Non-pigmented ciliary epithelial cell (primary cell): ENCODE results near the gene PSTPIP2.
"Not testable (repeated sequence)": the region's sequence is repeated elsewhere in the genome, so short reads cannot be mapped to it uniquely, and the experiment has no call there.

Experiments
- DNase-seq: peaks from one replicate; pipeline ENCODE4 v3.0.0-alpha.2; 2010; ENCODE audit warnings: low read depth

The PSTPIP2 gene

DNA sequence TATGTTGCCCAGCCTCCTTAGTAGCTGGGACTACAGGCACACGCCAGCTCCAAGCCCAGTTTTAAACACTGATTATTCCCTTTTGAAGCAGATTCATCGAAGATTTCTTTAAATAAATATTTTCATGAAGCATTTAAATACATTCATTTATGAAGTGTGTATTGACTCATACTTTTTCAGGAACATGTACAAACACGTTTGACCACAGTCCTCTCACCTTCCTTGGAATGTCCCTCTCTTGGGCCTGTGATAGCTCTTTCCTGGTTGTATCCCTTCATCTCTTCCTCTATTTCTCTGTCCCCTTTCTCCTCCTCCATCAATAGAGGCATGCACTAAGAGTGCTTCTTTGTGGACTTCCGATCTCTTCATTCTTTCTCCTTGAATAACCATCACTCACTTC is 2.5 kb downstream of the PSTPIP2 start:
- no peak for DNase-seq

DNA sequence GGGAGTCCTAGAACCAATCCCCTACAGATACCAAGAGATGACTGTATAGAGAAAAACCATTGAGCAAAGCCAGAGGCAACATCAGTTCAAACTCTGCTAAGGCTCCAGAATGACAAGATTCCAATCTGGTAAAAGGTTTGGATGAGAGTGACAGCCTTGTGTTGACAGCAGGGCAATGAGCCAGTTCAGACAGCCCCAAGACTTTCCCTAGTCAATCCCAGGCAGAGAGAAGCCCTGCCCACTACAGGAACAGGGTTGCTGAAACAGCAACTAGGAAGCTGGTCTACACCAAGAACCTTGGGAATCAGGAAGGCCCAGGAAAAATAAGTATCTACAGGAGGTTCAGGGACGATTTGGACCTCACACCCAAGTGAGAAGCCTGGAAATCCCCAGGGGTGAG is 3.3 kb downstream of the PSTPIP2 start:
- no peak for DNase-seq

DNA sequence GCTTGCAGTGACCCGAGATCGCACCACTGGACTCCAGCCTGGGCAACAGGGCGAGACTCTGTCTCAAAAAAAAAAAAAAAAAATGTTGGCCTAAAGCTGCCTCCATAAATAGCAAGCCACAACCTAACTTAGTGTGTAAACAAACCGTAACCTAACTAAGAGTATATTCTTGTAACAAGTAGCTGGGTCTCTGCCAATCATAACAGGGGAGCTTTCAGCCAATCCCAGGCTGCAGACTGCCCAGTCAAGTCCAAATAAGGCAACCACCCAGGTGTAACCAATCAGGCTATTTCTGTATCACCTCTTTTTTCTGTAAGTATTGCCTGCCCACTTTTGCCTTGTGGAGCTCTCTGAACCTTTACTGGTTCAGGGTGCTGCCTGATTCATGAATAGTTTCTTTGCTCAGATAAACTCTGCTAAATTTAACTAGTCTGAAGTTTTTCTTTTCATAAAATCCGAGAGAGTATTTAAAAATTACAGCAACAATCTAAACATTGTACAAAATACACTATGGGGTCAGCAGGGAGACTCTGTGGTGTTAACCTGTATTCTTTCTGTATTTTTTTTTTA is 4.5 kb downstream of the PSTPIP2 start:
- no peak for DNase-seq

DNA sequence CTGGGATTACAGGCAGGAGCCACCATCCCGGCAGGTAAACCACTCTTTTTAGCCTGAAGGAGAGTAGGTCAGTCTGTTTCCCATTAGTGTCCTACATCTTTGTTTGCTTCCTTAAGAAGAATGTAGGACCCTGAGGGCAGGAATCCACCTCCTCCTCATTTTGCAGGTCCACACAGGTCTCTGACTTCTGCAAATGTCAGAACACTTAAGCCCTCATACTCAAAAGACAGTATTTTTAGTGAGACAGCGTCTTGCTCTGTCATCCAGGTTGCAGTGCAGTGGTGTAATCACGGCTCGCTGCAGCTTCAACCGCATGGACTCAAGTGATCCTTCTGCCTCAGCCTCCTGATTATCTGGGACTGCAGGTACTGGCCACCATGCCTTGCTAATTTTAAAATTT is 9.3 kb downstream of the PSTPIP2 start:
- no peak for DNase-seq

DNA sequence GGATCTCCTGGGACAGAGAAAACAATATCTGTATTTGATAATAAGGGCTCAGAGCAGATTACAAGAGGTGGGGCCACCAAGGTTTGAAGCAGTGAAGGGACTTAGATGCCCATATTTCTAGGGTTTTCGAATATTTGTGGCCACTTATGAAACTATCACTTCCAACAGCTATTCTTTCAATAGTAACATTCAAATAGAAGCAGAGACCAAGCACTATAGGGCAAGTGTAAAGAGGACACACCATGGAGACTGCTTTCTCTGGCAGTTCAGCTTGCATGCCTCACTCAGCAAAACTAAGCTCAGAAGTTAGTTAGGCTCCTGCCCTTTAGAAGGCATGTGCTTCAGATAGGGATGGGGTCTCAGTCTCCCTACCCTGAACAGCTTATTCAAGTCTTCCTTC is 10.3 kb downstream of the PSTPIP2 start:
- DNase-seq, result no peak

DNA sequence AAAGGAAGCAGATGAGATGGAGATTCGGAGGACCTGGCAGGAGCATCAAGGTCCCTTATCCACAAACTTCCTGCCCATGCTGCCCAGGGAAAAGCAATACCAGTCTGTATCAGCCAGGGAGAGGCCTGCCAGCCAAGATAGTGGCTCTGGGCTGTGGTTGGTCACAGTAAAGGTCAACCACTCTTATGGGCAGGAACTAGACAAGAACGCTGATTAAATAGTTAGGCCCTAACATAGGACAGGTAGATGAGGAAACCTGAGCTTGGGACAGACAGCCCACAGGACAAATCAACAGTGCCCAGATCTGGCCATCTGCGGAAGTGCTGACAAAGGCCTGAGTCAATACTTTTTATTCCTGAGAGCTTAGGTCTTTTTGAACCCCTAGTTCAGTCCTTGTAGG is 10.7 kb downstream of the PSTPIP2 start:
- DNase-seq, result no peak

DNA sequence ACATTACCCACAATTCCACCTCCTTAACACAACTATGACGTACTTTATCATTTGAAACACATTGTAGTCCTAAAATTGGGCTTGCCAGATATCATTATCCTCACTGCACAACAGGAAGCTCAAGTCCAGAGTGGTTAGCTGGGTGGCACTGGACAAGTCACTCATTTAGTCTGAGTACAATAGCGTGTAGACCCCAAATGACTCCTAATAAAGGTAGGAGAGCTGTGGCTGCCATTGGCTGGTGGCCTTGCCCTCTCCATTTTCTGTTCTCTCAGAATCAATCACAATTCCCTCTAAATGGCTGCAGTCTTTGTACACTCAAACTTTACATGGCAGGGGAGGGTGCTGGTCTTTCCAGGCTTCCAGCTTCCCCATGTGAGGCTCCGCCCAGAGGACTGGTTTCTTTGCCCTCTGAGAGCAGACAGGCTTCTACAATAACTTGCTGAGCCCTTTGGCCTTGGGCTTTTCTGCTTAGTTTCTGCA is 11.7 kb downstream of the PSTPIP2 start:
- DNase-seq, result no peak

DNA sequence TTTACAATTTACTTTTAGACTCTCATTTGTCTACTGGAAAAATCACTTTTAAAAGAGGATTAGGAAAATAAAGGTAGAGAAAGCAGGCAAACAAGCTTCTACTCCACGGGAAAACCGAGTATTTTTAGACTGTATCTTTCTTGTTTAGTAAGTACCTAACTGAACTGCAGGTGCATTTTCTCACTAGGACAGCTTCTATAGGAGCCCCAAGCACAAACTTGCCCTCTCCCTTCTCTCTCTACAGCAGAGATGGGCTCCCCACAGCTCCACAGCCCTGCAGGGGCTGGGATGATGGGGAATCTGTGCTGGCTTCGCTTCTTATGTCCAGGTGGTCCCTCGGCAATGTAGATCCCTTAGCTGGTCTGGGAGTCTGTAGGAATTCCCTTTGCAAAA is 16.2 kb downstream of the PSTPIP2 start:
- DNase-seq, result no peak

DNA sequence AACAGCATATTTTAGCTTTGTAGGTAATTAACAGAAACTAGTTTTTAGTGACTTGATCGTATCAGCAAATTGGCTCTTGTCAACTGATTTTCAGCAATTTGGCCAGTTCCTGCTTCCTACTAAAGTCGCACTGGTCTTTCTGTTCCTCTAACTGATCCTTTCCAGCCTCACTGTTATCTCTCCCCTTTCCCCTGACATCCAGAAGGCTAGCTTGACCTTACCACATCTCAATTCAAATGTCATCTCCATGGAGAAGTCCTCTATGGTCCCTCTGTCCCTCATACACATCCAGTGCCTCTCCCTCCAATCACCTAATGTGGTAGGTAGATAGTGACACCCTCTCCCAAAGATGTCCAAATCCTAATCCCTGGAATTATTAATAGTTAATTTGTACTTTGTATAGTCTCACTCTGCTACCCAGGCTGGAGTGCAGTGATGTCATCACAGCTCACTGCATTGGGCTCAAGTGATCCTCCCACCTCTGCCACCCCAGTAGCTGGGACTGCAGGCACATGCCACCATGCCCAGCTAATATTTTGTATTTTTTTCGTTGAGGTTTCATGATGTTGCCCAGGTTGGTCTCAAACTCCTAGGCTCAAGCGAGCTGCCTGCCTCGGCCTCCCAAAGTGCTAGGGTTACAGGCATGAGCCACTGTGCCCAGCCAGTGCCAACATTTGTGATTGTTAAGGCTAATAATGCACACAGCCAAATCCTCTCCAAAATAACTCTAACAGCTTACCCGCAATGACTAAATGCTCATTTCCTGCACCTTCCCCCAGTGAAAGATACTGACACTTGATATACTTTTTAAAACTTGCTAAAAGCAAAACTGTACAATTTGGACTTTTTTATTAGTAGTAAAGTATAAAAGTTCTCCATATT is 16.9 kb downstream of the PSTPIP2 start:
- no peak for DNase-seq

DNA sequence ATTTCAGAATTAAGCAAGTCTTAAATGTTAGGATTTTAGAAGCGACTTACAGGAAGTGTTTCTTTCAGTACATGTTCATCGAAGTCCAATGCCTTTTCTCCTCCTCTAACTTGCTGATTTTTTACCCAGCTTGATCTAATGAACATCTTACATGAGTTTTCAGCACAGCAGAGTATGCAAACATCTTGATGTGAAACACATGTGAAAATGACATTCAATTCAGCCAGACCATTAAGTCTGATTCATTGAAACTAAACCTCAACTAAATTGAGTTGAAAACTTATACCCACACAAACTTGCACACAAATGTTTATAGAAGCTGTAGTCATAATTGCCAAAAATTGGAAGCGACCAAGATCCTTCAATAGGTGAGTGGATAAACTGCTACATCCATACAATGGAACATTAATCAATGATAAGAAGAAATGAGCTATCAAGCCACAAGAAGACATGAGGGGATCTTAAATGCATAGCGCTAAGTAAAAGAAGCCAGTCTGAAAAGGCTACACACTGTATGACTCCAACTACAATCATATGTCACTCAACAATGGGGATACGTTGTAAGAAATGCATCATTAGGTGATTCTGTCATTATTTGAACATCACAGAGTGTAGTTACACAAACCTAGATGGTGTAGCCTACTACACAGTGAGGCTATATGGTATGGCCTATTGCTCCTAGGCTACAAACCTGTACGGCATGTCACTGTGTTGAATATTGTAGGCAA is 18.5 kb downstream of the PSTPIP2 start:
- no peak for DNase-seq

DNA sequence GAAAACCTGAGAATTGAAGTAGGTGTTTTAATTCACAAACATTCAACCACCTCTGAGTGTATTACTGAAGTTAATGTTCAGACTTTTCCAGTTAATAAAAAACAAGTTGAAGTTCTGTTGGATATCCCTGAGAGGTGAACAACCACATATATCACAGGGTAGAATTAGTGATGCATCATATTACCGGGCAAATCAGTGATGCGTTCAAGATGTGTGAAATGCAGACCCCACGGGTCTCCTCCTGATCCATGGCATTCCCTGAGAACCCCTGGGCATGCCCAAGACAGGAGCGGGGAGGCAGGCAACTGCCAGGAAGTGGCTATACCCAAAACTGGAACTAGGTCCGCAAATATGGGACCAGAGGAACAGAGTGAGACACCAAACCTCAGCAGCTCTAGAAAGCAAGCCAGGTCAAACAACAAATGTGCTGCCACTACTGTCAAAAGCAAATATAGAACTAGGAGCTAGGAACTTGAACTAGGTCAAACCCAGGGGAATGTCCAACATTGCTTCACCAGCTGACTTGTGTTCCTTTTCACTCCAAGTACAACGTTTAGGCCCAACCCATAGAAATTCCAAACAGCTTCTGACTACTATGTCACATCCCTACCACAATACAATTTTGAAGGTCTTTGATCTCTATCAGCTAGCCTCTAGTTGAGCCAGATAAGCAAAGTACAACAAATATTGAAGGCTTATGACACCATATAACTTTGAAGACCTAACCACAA is 20.2 kb downstream of the PSTPIP2 start:
- DNase-seq, result peak; percentile 96

DNA sequence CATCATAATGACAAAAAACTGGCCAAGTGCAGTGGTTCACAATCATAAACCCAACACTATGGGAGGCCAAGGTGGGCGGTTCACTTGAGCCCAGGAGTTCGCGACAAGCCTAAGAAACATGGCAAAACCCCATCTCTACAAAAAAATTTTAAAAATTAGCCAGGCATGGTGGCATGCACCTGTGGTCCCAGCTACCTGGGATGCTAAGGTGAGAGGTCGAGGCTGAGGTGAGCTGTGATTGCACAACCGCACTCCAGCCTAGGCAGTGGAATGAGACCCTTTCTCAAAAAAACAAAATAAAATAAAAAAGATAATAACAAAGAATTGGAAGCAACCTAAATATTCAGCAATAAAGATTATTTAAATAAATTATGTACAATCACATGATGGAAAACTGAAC is 21.8 kb downstream of the PSTPIP2 start:
- no peak for DNase-seq

DNA sequence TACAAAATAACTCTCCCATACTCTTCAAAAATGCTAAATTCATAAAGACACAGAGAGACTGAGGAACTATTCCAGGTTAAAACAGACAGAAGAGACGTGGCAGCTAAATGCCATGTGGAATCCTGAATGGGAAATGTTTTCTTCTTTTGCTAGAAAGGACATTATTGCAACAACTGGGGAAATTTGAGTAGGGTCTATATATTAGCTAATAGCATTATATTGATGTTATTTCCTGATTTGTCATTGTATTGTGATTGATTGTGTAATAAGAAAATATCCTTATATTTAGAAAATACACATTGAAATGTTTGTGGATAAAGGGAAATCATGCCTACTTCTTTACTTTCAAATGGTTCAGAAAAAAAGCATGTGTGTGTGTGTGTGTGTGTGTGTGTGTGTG is 23.4 kb downstream of the PSTPIP2 start:
- no peak for DNase-seq

DNA sequence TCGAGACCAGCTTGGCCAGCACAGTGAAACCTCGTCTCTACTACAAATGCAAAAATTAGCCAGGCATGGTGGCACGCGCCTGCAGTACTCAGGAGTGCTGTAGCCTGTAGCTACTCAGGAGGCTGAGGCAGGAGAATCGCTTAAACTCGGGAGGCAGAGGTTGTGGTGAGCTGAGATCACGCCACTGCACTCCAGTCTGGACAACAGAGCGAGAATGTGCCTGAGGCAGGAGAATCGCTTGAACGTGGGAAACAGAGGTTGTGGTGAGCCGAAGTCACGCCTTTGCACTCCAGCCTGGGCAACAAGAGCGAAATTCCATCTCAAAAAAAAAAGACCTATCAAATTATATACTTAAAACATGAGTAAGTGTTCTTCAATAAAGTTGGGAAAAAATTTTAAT is 24.7 kb downstream of the PSTPIP2 start:
- not testable (repeated sequence) for DNase-seq

DNA sequence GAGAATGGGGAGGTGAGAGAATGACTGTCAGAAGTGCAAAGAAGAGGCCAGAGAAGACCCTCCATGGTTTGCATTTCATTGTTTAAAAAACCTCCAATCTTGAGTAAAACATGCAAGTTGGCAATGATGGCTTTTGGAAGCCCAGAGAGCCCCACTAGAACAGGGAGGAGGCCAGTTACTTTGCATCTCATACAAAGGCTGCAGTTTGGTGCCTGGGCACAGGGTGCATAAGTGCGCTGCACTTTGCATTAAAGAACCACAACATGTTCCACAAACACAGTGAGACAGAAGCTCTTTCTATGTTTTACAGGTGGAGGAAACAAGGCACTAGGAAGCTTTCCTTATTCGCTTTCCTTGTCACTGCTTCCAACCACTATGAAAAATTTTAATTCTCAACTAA is 25.4 kb downstream of the PSTPIP2 start:
- no peak for DNase-seq

DNA sequence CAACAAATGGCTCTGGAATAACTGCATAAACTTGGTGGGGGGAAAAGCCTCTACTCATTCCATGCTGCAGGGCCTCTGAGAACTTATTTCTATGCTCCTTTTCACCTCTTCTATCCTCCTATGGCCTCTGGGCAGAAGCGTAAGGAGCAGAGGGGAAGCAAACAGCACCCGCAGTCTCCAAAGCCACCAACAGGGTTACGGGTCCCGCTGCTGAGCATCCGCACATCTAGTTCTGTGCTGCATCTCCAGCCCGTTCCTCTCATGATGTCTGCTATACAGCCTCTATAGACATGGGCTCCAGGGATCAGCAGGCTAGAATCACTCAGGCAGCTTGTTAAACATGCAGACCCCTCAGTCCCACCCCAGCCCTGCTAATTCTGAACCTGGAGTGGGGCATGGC is 25.9 kb downstream of the PSTPIP2 start:
- DNase-seq, result no peak

DNA sequence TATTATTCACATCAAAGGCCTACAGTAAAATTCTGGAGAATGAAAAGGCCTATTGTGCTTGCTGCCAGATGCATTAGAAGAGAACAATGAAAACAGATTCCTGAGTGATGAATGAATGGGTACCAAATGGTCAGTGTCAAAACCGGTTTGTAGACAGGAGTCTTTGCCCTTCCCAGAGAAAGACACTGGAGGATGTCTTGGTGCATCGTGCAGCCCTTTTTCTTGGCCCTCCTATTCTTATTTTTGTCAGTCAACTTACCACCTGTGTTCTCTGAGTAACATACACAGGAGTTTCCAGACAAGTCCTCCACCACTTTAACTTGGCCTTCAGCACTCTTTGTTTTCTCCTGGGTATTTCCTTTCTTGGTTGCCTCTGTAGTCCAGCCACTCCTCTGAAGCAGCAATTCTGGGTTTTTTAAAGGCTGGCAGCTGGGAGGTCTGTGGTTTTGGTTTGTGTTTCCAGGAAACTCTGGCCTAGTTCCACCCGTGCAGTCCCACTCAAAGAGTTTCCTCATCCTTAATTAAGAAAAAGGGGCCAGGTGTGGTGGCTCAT is 29.4 kb downstream of the PSTPIP2 start:
- no peak for DNase-seq

DNA sequence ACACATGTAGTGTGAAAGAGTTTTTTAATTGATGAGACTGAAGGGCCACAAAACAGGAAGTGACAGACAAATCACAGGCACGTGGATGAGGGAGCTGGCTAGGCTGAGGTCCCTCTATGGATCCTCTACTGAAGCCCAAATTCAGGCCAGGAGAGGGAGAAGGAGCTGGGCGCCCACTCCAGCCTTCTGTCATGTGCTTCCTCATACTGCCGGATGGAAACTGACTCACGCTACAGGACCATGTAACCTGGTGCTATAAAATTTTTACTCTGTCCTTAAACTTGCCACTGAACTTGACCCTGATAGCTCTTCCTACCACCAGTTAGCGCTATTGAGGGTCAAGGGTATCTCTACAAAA is 31.3 kb downstream of the PSTPIP2 start:
- no peak for DNase-seq

DNA sequence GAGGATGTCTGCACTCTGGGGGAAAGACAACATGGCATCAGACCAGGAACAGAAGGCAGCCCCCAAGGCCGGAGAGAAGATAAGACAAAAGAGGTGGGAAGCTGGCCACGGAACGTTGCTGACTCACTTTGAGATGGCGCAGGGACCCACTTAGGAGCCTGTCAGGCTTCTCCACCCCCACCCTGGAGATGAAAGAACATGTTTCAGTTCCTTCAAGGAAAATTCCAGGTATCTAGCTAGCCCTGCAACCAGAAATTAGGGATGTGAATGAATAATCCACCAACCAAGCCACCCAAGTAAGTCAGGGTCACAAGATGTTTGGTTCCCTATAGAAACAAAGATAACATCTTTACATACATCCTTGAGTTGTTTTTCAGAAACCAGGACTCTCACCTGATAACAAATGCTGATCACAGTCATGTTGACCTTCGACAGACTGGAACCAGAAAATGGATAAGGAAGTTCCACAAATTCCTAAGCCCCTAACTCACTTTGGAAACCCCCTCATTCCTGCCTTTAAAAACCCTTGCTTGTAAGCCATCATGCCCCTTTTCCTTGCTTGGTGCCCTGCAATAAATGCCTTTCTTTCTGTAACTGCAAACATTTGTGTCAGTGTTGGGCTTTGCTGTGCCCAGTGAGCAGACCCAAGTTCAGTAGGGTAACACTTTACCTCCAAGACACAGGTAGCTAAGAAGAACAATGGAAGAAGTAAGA is 31.9 kb downstream of the PSTPIP2 start:
- no peak for DNase-seq

DNA sequence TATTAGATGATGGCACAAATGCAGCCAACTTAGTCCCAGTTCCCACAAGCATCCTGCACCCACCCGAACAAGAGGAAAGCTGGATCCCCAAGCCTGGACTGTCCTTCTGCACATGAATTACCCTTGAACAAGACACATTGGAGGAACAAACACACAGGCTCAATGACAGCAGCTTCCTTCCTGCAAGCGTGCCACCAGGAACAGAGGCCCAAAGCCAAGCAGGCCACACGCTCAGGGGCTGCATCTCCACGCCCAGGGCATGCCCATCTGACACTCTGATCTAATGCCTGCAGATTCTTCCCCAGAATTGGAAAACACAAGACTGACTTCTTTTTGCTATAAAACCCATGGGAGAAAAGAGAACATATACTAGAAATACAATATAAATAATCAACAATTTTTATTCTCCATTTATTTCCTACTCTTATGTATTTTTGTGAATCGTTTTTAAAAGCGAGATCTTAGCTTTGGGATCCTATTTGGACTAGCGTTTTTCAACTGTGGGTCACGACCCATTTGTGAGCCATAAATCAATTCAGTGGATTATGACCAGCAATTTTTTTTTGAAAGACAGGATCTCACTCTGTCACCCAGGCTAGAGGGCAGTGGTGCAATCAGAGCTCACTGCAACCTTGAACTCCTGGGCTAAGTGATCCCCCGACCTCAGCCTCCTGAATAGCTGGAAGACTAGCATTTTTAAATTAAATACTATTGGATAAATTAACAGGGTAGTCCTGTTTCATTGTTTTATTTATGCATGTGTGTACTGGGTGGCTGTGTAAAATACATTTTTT is 34.4 kb downstream of the PSTPIP2 start:
- no peak for DNase-seq
